Pancreas (tissue), 10 donors: ENCODE data around the gene SLC28A1. TPM values are rescaled to one million over a fixed set of nuclear protein-coding genes. Genes with fewer than 3 reads are reported as not detected.

Experiments used
- ATAC-seq, 4 donors: fragments of 200-7000 bp; cut with Tn5 transposase; one replicate each; pipeline versions ENCODE4 v1.8.0 to v1.9.1; 2020; ENCODE audit warnings: mild to moderate bottlenecking in 4 of 4, moderate library complexity in 4 of 4
- DNase-seq, 6 donors: peaks; one replicate each; pipeline ENCODE4 v3.0.0-alpha.2; 2020
- FAIRE-seq: peaks from 2 replicates; lab custom pipeline; 2012; peaks lifted over from hg19 to GRCh38; lab: Jason Lieb, UNC
- H3K27ac ChIP-seq, 4 donors: fragments of 200-600 bp; sonication (generic); 1 replicate in 3 of 4; 2 replicates in 1 of 4; pipeline versions ENCODE4 v1.5.0 to v1.8.0; 2020
- H3K27me3 ChIP-seq, 4 donors: fragments of 200-600 bp; one replicate each; pipeline ENCODE4 v1.8.0; 2021
- H3K36me3 ChIP-seq, 3 donors: fragments of 200-600 bp; sonication (generic) in 1 of 3; one replicate each; pipeline versions ENCODE4 v1.5.0 to v1.8.0; 2020 to 2021
- H3K4me1 ChIP-seq, 3 donors: fragments of 200-600 bp; one replicate each; pipeline ENCODE4 v1.8.0; 2021
- H3K4me3 ChIP-seq, 4 donors: fragments of 200-600 bp; sonication (generic) in 2 of 4; one replicate each; pipeline versions ENCODE4 v1.5.0 to v1.8.0; 2020 to 2021
- H3K9me3 ChIP-seq, 4 donors: fragments of 200-600 bp; one replicate each; pipeline ENCODE4 v1.8.0; 2021
- CTCF ChIP-seq, 4 donors: fragments of 200-600 bp; sonication (generic) in 3 of 4; IDR thresholded peaks; one replicate each; pipeline versions ENCODE4 v1.5.0 to v1.8.0; 2021; ENCODE audit warnings: antibody characterized with exemption in 4 of 4
- WGBS, 2 donors: extraction: QIAGEN DNeasy Blood & Tissue Kit; methylation state at CpG; one replicate each; pipeline ENCODE4 v1.1.7; 2013; 5-methylcytosine and 5-hydroxymethylcytosine counted together
- intact Hi-C, 3 donors: fragments of 100-400 bp; cut with DNase I; formaldehyde crosslinking; loops; one replicate each; pipeline versions ENCODE4 v1.11.1 to v1.14.2; 2022
- polyA plus RNA-seq, 2 donors: library from polyadenylated mRNA; stranded (reverse); fragments of 200-250 nt; gene quantifications; one replicate each; pipeline ENCODE4 v1.2.3, GENCODE V29; 2013
- total RNA-seq, 6 donors: library from RNA; stranded (reverse); fragmentation: NEBNext Ultra II Directional in 4 of 6; extraction: Animal tissue kit (Norgen Biotek cat#: 25700) in 4 of 6; gene quantifications; one replicate each; pipeline versions ENCODE4 v1.2.1 to v1.2.4, GENCODE V29; 2021 to 2023
- donor health status: healthy with polysubstance abuse.
- donor health status: DM: no; HTN: no; CAD: no; lungs with moderate emphysema.
- donor health status: DM: no; HTN: no; CAD: no.
- donor health status: control.
- donor health status: control.
- donor health status: Bipolar disorder and iron deficiency.
- donor health status: DM: yes; HTN: yes; CAD: no.
- donor health status: DM: no; HTN: no; CAD: no.
- donor health status: DM: no; HTN: no; CAD: no.
- donor health status: DM: yes; HTN: yes; CAD: no.

The SLC28A1 gene
- total and polyA plus RNA-seq, 8 donors = 0.02 to 0.21 (median 0.11) TPM; not detected in 3

- Histone ChIP-seq H3K27ac (peak overlapping the region in 2 of 4 donors; percentile 32 to 46), H3K4me3 (no peak overlapping the region), H3K27me3 (no peaks in the 10 kb centered on the region), H3K9me3 (no peaks in the 10 kb centered on the region), H3K36me3 (no peaks in the 10 kb centered on the region), H3K4me1 (peaks cover 8 to 24% (median 21%) of the 10 kb centered on the region in 3 donors)
- DNase-seq (peak in 2 of 6 donors; percentile 41 to 50), ATAC-seq (no peak), FAIRE-seq (no peak)
- 58 to 60% methylated on average over 13 of the region's 13 CpGs for whole genome bisulfite sequencing, 2 donors
- TF ChIP-seq CTCF (IDR thresholded peaks at IDR 0.05) = no peak
- intact Hi-C loops = no loop called here
Observed at GRCh38 chr15:84908564-84908963, 24.1 kb downstream of the SLC28A1 start.

- intact Hi-C loops = no loop called here
- FAIRE-seq (no peak), DNase-seq (no peak), ATAC-seq (no peak)
- Histone ChIP-seq H3K4me1 (peaks cover 8 to 24% (median 21%) of the 10 kb centered on the region in 3 donors), H3K27ac (peak overlapping the region in 2 of 4 donors; percentile 32 to 46), H3K36me3 (no peaks in the 10 kb centered on the region), H3K4me3 (no peak overlapping the region), H3K9me3 (no peaks in the 10 kb centered on the region), H3K27me3 (no peaks in the 10 kb centered on the region)
- TF ChIP-seq CTCF (IDR thresholded peaks at IDR 0.05) = no peak
- WGBS, 2 donors = 95 to 98% methylated on average over 3 of the region's 3 CpGs
Observed at GRCh38 chr15:84909029-84909428, 24.6 kb downstream of the SLC28A1 start.

- FAIRE-seq = no peak
- no peak for TF ChIP-seq CTCF (IDR thresholded peaks at IDR 0.05)
- no peak for ATAC-seq
- no peaks in the 10 kb centered on the region for H3K27me3 ChIP-seq
- no peaks in the 10 kb centered on the region for H3K9me3 ChIP-seq
- 79 to 85% methylated on average over 4 of the region's 4 CpGs for WGBS, 2 donors
- peak overlapping the region in 1 of 4 donors; percentile 95 for H3K27ac ChIP-seq
- H3K4me3 ChIP-seq = no peak overlapping the region
- peaks cover 8 to 24% (median 21%) of the 10 kb centered on the region in 3 donors for H3K4me1 ChIP-seq
- DNase-seq = peak in 1 of 6 donors; percentile 37
- no peaks in the 10 kb centered on the region for H3K36me3 ChIP-seq
- intact Hi-C loops = no loop called here
Observed at GRCh38 chr15:84909782-84910181, 25.3 kb downstream of the SLC28A1 start.

GRCh38 chr15:84910928-84911623, 26.6 kb downstream of the SLC28A1 start:
- 86 to 90% methylated on average over 17 of the region's 17 CpGs for WGBS, 2 donors
- Histone ChIP-seq H3K9me3 (no peaks in the 10 kb centered on the region), H3K27me3 (no peaks in the 10 kb centered on the region), H3K4me1 (peaks cover 8 to 26% (median 21%) of the 10 kb centered on the region in 3 donors), H3K27ac (peak overlapping the region; percentile 74 to 95 (median 84)), H3K4me3 (no peak overlapping the region), H3K36me3 (no peaks in the 10 kb centered on the region)
- FAIRE-seq (no peak), DNase-seq (peak in 2 of 6 donors; percentile 32 to 49), ATAC-seq (no peak)
- TF ChIP-seq CTCF (IDR thresholded peaks at IDR 0.05) = no peak
- intact Hi-C loops = no loop called here
